Suprapubic skin (tissue), 4 donors: ENCODE measurements around the gene S100A3.

Source experiments
- CTCF ChIP-seq, 2 donors: fragments of 200-600 bp in 1 of 2; fragments of 450-650 bp in 1 of 2; sonication (generic) in 1 of 2; IDR thresholded peaks; one replicate each; pipeline ENCODE4 v1.5.1; 2016 to 2019; ENCODE audit warnings: antibody characterized with exemption in 2 of 2, mild to moderate bottlenecking in 1 of 2, moderate library complexity in 1 of 2
- POLR2A ChIP-seq, 2 donors: fragments of 450-650 bp; IDR thresholded peaks; one replicate each; pipeline ENCODE4 v1.6.1; 2017; ENCODE audit warnings: antibody characterized with exemption in 2 of 2, mild to moderate bottlenecking in 2 of 2, moderate library complexity in 2 of 2
- POLR2AphosphoS5 ChIP-seq, 3 donors: sonication (generic); formaldehyde crosslinking; IDR thresholded peaks; one replicate each; pipeline ENCODE4 v1.6.1; 2017; ENCODE audit warnings: antibody characterized with exemption in 3 of 3

- TF ChIP-seq CTCF (IDR thresholded peaks at IDR 0.05) (no peak), POLR2AphosphoS5 (IDR thresholded peaks at IDR 0.05) (no peak), POLR2A (IDR thresholded peaks at IDR 0.05) (no peak)
These were observed 5.9 kb downstream of the S100A3 start for GRCh38 chr1:153542956-153543711.
